Activated naive CD4-positive, alpha-beta T cell treated with anti-CD3 and anti-CD28 coated beads, Interleukin-2, amount 50 U/mL, for 16 hours (primary cell): ENCODE data around the gene P2RY6.

Source experiments
- DNase-seq: peaks from one replicate; pipeline ENCODE4 v3.0.0-alpha.2; 2020

P2RY6 gene

GRCh38 chr11:73281796-73282660, 9.9 kb downstream of the P2RY6 start:
- DNase-seq = no peak

- DNase-seq = no peak
These were observed 11.3 kb downstream of the P2RY6 start for GRCh38 chr11:73283276-73284000.

- no peak for DNase-seq
These were observed 12.0 kb downstream of the P2RY6 start for GRCh38 chr11:73284106-73284505.

- DNase-seq = no peak
These were observed 13.6 kb downstream of the P2RY6 start for GRCh38 chr11:73285721-73286120.

- DNase-seq = no peak
These were observed 14.2 kb downstream of the P2RY6 start for GRCh38 chr11:73286240-73286810.

GRCh38 chr11:73287400-73288101, 15.4 kb downstream of the P2RY6 start:
- DNase-seq = no peak

GRCh38 chr11:73288192-73288872, 16.2 kb downstream of the P2RY6 start:
- no peak for DNase-seq

GRCh38 chr11:73288873-73289707, 17.0 kb downstream of the P2RY6 start:
- peak; percentile 42 for DNase-seq

GRCh38 chr11:73290536-73290935, 18.4 kb downstream of the P2RY6 start:
- DNase-seq = no peak

- no peak for DNase-seq
These were observed 19.1 kb downstream of the P2RY6 start for GRCh38 chr11:73291196-73291595.

- no peak for DNase-seq
These were observed 19.8 kb downstream of the P2RY6 start for GRCh38 chr11:73291781-73292524.

GRCh38 chr11:73292525-73292894, 20.4 kb downstream of the P2RY6 start:
- no peak for DNase-seq

- DNase-seq = no peak
These were observed 21.3 kb downstream of the P2RY6 start for GRCh38 chr11:73293356-73293936.

GRCh38 chr11:73294604-73295003, 22.5 kb downstream of the P2RY6 start:
- DNase-seq = no peak

- DNase-seq = peak; percentile 75
These were observed 23.3 kb downstream of the P2RY6 start for GRCh38 chr11:73295241-73295995.

- DNase-seq = no peak
These were observed 23.8 kb downstream of the P2RY6 start for GRCh38 chr11:73295996-73296318.

- no peak for DNase-seq
These were observed 24.5 kb downstream of the P2RY6 start for GRCh38 chr11:73296501-73297230.

GRCh38 chr11:73297231-73297590, 25.1 kb downstream of the P2RY6 start:
- no peak for DNase-seq

- DNase-seq = no peak
These were observed 25.6 kb downstream of the P2RY6 start for GRCh38 chr11:73297702-73298101.
